Measurements from ENCODE around the gene APBA2.

APBA2 gene

DNA sequence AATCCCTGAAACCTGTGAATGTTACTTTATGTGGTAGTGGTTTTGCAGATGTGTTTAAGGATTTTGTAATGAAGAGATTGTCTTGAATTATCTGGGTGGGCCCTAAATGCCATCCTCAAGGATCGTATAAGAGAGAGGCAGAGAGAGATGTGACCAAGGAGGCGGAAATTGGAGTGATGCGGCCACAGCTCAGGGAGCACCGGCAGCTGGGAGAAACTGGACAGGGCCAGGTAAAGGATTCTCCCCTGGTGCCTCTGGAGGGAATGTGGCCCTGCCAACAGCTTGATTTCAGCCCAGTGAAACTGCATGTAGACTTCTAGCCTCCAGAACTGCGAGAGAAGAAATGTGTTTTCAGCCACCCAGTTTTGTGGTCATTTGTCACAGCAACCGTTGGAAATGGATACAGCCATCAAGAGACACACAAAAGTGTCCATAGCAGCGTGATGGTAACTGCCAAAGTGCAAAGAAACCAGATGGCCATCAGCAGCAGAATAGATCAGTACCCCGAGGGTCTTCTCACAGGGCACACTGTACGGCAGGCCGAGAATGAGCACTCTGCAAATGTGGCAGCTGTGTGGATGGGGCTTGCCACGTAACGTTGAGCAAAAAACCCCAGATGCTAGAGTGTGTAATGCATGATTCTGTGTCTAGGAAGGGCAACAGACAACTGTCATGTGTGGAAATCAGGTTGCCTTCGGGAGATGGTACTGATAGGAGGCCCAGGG is 12.2 kb downstream of the APBA2 start:
- no peak for DNase-seq

DNA sequence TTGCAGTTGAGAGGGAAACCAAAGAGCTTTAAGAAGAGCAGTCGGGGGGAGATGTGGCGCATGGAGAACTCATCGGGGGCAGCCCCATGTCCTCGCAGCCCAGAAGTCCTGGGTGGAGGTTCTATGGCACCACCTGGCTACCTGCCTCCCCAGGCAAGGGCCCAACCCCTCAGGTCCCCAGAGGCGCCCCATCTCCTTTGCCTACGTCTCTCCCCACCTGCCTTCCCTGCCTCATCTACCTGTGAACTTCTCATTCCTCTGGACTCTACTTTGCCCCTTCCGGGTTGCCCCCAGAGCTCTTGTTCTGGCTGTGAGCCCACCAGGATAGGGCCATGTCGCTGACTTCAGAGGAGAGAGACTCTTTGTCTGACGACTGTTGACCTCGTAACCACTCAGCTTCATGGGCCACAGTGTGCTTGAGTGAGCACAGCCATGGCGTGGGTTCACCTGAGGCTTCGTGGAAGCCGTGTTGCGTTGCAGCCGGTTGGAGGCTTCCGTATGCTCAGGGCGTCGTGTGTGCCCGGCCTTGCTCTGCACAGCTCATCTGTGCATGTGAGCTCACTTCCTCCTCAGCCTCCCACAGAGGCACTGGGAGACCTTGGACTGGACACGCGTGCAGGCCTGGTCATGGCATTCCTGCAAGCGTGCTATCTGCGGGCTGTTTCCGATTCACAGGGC is 13.4 kb downstream of the APBA2 start:
- DNase-seq, result no peak

DNA sequence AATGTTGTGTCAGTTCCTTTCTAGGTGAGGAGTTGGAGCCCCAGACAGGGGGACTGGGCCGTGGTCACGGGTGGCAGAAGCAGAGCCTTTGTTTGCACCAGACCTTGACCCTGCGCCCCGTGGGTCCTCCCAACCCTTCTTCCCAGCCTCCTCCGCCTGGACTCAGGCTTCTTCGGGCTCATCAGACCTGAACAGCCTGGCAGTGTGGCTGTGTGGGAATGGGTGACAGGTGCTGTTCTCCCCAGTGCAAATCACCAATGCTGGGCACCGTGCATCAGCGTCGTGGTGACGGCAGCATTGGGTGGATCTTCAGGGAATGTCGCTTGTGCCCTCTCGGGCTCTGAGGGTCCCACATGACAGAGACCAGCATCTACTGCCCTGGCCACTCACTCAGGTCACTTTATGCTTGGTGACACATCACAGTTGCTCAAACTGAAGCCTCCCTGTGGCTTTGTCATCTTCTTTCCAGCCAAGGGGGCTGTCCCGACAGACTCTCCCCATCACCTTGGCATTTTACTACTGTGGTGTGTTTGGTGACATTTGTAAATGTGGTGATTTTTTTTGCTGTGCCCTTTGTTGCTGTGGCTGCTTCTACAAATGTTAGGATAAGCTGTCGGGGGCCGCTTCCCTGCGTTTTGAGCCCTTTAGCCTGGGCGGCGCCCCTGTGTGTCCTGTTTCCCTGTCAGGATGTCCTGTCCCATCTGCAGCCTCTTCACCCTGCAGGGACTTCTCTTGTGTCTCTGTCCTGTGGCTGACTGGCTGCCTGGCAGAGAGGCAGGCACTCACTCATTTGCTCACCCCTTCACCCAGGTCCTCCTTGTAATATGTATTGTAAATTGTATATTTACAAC is 14.5 kb downstream of the APBA2 start:
- no peak for DNase-seq

DNA sequence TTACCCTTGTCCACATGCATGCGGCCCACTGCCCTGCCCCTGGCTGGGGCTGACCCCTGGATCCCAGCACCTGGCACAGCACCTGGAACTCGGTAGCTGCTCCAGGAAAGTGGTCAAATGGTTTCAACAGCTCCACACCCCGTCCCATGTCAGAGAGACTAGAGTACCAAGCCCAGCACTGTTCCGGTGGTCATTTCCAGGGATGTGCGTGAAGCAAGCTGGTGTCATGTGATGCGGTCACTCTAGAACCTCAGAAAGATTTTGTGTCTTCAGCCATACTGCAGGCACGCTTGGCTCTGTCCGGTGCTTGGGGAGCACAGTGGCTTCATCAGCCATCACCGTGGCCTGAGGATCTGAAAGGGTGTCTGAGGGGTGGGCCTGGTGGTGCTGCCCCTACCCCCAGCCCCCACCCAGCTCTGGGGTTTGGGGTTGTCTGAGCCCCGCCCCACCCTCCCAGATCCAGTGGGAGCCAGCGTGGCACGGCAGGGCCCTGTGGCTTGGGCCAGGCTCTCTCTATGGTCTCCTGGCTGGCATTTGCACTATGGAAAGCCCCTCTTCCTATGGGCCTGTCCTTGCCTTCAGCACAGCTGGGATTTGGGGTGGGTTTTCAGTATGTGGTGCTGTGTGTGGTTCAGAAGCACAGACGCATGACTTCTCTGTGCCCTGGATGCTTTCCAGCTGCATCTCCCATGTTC is 15.3 kb downstream of the APBA2 start:
- DNase-seq, result no peak

DNA sequence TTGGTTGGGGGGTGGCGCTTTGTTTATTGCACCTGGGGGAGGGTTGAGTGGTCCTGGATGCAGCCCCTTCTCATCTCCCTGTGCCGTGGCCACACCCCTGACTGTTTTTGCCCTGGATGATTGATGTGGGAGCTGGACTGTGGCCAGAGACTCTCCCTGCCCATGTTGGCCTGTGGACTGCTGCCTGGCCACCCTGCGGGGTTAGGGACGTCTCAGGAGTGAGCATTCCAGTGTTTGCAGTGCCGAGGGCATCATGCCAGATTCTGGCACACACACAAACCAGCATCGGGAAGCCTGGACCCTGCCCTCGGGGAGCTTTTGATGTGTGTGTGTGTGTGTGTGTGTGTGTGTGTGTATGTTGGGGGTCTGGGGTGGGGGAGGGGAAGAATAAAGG is 15.8 kb downstream of the APBA2 start:
- DNase-seq, result no peak

DNA sequence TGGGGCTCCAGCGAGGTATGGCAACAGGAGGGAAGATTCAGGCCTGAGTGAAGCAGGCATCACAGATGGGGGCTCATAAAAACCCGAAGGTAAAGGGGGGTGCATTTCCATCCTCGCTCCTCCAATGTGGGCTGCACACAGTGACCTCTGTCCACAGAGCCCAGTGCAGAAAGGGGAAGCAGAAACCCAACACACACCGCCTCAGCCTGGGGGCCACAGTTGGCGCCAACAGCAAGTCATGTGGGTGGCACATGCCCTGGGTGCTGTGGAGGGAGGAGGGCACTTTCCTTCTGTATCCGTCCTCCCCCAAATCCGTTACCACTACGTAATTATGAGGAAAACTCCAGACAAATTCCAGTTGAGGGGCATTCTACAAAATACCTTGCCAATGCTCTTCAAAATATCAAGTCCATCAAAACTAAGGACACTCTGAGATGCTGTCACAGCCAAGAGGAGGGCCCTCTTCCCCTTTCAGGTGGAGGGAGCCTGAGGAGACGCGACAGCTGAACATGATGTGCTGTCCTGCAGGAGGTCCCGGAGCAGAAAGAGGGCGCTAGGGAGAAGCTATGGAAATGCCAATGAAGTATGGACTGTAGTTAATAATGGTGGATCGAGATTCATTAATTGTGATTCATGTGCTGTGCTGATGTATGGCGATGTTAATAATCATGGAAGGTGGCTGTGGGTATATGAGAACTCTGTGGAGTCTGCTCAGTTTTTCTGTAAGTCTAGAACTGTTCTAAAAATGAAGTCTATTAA is 16.4 kb downstream of the APBA2 start:
- no peak for DNase-seq

DNA sequence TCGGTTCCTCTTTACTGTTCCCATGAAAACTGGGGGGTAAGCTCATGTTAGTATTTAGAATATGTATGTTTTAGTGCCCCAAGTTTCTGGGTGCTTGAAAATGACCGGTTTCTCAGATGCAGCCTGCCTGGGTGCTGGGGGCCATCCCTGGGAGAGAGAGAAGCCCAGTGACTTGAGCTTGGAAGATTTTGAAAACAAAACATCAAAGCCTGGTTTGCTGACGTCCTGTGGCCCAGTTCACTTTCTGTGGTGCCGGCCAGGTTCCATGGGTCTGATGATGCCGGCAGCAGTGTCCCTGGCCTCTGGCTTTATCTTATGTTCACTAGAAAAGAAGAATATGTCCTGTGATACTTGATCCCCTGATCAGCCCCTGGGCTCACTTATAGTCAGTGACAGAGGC is 17.1 kb downstream of the APBA2 start:
- no peak for DNase-seq

DNA sequence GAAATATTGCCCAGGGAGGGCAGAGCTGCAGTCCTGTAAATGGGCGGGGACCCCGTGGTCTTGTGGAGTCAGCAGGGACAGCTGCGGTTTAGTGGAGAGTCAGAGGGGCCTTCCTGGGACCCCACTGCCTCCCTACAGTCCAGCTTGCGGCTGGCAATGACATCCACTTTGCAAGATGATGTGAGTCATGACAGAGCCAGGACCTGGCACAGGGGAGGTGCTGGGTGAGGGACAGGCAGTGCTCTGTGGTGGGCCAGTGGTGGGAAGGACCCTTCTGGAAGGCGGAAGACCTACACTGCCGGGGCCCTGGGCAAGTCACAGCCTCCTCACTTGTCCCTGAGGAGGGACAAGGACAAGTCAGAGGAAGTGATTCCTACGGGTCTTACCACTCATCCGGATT is 17.8 kb downstream of the APBA2 start:
- no peak for DNase-seq

DNA sequence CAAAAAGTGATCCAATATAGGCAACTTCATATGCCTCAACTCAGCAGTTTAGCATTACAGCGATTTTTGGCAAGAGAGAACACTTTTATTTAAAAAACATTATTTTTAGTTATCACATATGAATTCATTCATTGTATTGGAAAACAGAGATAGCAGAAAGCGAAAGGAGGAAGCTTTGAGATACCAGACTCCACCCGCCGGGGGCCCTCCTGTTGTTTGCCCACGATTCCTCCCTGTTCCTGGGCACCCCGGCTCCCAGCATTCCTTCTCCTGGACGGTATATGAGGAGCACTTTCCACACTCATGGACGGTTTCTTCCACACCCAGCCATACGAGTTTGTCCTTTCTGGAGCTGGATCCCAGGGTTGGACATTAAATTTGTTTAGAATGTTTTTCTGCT is 18.2 kb downstream of the APBA2 start:
- no peak for DNase-seq

DNA sequence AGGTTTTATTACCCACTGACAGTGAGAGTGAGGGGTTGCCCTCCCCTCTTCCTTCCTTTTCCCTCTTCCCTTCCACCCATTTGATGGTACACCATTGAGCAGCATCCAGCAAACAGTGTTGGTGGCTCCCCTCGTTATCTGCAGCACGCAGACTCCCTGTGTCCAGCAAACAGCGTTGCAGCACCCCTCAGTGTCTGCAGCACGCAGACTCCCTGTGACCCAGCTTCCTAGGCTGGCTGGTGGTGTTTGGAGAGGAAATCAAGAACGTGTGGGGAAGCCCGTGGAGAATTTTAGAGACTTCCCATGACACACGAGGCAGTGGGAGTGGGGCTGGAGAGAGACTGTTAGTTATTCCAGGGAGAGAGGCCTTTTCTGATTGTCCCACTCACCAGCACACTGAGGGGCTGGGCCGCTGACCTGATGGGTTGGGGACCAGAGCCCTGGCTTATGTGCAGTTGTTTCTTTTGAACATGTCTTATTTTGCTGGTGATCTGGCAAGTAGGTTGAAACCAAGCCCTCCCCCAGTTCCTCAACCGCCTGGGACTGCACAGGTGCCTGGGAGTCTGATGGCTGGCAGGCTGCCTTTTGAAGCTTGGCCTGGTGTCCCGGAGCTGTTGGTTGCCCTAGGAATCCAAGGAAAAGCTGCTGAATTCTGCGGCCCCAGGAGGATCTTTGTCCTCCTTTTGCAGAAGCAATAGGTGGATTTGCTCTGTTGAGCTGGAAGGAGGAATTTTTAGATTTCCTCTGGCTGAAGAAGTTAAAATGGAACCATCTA is 19.0 kb downstream of the APBA2 start:
- no peak for DNase-seq

DNA sequence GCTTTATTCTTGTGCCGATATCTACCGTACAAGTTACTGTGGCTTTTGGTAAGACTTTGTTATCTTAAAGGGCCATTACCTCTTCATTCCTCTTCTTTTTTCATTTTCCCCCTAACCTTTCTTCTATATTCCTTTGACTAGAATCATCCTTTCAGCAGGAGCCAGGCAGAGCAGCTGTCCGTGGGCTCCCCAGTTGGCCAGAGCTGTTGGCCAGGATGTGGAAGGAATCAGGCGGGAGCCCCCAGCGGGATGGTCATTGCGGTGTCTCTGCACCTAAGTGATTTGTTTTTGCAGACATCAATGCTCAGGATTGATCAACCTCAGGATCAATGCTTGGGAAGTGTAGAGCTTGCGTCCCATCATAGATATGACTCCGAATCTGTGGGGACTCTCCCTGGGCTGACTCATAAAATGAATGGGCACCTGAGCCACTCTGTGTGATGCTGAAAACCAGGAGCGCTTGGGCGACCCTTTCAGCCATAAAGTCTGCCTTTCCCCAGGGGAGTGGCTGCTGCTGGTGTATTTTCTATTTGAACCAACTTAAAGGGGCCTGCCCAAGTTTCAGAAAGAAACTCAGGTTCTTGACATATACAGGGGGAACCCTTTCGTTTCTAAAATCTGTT is 21.7 kb downstream of the APBA2 start:
- DNase-seq, result no peak

DNA sequence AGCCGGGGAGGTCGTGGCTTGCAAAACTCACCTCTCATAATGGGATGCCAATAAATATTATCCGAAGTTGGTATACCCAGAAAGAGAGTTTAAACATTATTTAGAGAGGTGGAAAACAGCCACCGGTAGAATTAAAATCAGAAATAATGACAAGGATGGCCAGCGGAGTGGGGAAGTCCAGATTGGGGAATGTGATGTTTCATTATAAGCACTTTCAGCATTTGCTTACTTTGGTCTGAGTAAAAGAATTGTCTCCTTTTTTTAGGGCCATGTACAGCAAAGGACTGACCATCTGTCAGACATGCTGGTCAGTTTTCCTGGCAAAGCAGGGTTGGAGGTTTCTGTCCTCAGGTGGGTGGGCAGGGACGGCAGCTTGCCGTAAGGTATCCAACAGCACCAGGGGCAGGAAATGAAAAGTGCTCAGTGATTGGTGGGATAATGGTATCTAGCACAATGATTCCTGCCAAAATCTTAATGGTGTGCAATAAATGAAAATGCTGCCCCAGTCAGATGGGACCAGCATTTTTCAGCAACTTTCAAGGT is 24.3 kb downstream of the APBA2 start:
- DNase-seq, result no peak

DNA sequence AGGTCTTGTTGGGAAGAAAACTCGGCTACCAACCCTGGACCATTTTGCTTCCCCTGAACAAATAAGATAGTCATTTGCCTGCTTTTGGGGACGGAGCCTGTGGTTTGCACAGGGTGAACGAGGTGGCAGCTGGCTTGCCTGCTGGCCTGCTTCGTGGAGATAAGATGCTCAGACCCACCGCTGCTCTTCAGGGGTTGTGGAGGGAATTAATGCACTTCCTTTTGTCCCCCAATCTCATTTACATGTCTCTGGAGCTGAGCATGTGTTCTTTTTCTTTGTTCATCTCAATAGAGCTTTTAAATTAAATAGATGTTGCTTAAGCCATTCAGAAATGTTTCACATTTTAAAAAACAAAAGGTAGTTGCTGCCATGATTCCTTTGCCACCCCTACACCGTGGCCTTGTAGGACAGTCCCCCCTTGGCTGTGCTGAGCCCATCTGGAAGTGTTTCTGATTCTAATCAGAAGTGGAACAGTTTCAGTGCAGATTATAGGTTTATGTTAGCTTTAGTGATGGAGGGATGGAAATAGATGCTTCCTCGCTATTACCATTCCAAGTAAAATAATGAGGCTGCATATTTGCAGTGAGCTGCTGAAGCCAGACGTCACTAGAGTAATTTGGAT is 25.6 kb downstream of the APBA2 start:
- no peak for DNase-seq

DNA sequence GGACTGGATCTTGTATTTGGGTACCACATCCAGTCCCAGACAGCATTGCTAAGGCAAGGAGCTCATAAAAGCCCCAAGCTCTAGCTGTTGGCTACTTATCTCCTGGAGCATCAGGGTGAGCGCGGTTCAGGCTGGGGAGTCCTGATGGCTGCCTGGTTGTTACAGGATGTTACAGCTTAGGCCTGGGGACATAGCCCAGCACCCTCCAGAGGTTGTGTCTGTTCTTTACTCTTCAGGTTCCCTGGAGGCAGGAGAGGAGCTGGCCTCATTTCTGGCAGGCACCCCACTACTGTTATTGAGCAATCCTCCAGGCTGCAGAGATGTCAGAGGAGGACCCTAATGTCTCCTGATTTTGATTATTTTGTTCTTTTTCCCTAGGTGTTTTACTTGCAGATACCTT is 26.6 kb downstream of the APBA2 start:
- no peak for DNase-seq

DNA sequence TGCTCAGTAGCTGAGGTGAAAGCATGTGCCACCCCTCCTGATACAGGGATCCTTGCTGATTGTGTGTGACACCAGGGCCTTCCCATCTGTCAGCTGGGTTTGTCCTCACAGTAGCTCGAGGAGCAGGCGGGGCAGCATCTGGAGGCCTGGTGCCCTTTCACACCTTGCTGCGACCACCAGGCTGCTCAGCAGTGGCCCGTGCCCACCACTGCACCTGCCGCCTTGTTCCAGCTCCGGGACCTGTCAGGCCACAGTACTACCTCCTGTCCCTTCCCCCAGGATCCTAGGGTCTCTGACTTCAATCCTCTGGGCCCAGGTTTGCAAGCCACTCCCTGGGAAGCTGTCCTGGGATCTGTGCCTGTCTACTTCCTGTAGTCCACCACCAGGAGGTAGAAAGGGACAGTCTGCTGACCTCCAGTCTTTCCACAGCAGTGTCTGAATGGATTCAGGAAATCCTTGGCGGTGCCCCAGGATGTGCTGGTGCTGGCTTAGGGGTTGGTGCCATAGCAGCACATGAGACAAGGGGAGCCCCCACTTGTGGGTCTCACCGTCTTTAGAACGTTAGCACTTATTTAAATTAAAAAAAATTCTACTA is 27.5 kb downstream of the APBA2 start:
- DNase-seq, result no peak

DNA sequence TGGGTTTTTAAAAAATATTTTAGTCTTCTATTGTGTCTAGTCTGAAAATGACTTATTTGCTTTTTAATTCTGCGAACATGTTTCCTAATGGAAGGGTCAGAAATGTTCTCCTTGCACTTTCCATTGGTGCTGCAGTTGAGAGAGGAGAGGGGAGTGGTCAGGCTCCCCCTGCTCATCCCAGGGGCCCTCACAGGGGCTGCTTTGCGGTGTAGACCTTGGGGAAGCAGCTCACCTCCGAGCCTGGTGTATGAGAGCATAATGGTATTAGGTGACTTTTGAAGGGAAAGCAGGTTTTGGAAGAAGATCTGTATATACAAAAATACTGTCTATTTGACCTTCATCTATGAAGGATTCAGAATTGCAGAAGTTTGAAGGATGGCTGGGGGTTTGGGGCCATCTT is 28.3 kb downstream of the APBA2 start:
- no peak for DNase-seq

DNA sequence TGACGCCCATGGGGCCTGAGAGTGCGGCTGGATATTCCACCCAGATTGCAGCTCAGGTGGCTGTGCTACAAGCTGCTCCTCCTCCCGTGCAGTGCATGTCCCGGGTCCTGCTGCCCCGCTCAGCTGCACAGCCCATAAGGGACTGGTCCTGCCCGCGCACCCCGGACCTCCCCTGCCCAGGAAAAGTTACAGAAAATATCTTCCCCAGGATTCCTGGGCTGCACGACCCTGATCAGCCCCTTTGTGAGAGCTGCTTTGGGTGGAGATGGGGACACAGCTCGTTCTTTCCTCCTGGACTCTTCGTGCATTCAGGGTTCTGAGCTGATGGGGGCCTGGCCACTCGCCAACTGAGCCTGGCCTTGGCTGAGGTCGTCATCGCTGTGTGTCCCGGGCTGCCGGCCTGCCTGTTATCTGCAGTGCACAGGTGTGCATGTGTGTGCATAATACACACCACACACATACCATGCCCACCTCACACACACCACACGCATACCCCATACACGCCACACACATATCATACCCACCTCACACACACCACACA is 28.8 kb downstream of the APBA2 start:
- DNase-seq, result no peak

DNA sequence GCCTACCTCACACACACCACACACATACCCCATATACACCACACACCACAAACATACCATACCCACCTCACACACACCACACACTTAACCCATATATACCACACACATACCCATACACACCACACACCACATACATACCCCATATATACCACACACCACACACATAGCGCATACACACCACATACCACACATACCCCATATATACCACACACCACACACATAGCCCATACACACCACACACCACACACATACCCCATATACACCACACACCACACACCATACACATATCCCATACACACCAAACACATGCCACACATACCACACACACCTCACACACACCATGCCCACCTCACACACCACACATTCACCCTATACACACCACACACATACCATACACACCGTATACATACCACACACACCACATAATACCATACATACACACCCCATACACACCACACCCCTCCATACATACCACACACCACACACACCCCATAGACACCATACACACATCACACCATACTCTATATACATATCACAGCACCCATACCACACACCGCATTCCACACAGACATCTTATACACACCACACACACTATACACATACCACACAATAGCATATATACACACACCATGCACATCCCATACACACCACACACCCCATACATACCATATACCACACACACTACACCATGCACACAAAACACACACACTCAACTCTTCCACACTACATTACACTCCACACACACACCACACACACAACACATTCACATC is 29.5 kb downstream of the APBA2 start:
- no peak for DNase-seq

DNA sequence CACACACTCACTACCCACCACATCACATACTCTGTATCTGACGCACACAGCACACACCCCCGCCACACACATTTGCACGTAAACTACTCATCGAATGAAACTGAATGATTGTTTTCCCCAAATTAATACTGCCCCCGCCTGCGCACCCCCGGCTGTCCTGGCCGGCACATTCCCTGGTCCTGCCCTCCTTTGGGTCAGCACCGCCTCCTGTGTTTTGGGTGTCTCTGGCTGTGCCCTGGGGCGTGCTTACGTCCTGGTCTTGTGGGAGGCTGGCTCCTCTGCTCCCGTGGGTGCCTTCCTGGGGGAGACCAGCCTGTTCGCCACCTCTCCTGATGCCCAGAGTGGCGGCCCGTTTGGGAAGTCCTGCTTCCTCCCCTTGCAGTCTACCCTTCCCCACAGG is 30.2 kb downstream of the APBA2 start:
- no peak for DNase-seq

Measured in effector CD8-positive, alpha-beta T cell (primary cell).